Lung (tissue), 12 donors: ENCODE data around the gene LEKR1. TPM values are rescaled to one million over a fixed set of nuclear protein-coding genes. Genes with fewer than 3 reads are reported as not detected.
"Not testable (repeated sequence)": the region's sequence is repeated elsewhere in the genome, so short reads cannot be mapped to it uniquely, and the experiment has no call there.

Experiments used
- ATAC-seq: fragments of 200-7000 bp; cut with Tn5 transposase; one replicate; pipeline ENCODE4 v1.9.1; 2020; ENCODE audit warnings: moderate number of reproducible peaks; ENCODE audit not compliant: insufficient read depth, low FRiP score
- DNase-seq, 3 donors: peaks; one replicate each; pipeline ENCODE4 v3.0.0-alpha.2; 2013 to 2017
- H3K27ac ChIP-seq, 2 donors: one replicate each; pipeline ENCODE4 v1.5.1; 2013; ENCODE audit warnings: mild to moderate bottlenecking in 2 of 2, moderate library complexity in 2 of 2, control low read depth in 1 of 2, inconsistent platforms in 1 of 2, low read depth in 1 of 2, low read length in 1 of 2
- H3K27me3 ChIP-seq, 3 donors: one replicate each; pipeline ENCODE4 v1.5.1; 2013; ENCODE audit warnings: low read length in 2 of 3; ENCODE audit not compliant: control insufficient read depth in 3 of 3, insufficient read depth in 3 of 3
- H3K36me3 ChIP-seq, 4 donors: one replicate each; pipeline ENCODE4 v1.5.1; 2013; ENCODE audit warnings: low read length in 4 of 4, mild to moderate bottlenecking in 1 of 4, moderate library complexity in 1 of 4; ENCODE audit not compliant: control insufficient read depth in 4 of 4, insufficient read depth in 4 of 4
- H3K4me1 ChIP-seq, 5 donors: one replicate each; pipeline ENCODE4 v1.5.1; 2013; ENCODE audit warnings: low read length in 5 of 5, mild to moderate bottlenecking in 2 of 5, moderate library complexity in 1 of 5; ENCODE audit not compliant: control insufficient read depth in 5 of 5, insufficient read depth in 5 of 5
- H3K4me3 ChIP-seq: one replicate; pipeline ENCODE4 v1.5.1; 2013; ENCODE audit warnings: mild to moderate bottlenecking, control low read depth, moderate library complexity
- H3K9ac ChIP-seq, 2 donors: one replicate each; pipeline ENCODE4 v1.5.1; 2013; ENCODE audit warnings: low read length in 2 of 2, control low read depth in 1 of 2; ENCODE audit not compliant: insufficient read depth in 1 of 2
- H3K9me3 ChIP-seq, 4 donors: one replicate each; pipeline ENCODE4 v1.5.1; 2013; ENCODE audit warnings: low read length in 3 of 4, mild to moderate bottlenecking in 1 of 4, moderate library complexity in 1 of 4; ENCODE audit not compliant: control insufficient read depth in 4 of 4, insufficient read depth in 3 of 4
- CTCF ChIP-seq: IDR thresholded peaks from 2 replicates; pipeline ENCODE4 v1.5.1; 2012; ENCODE audit warnings: mild to moderate bottlenecking; ENCODE audit errors: control extremely low read depth, extremely low read depth
- WGBS, 2 donors: extraction: QIAGEN DNeasy Blood & Tissue Kit; methylation state at CpG; one replicate each; pipeline ENCODE4 v1.1.7; 2013; 5-methylcytosine and 5-hydroxymethylcytosine counted together
- polyA plus RNA-seq, 2 donors: library from polyadenylated mRNA; stranded (reverse); fragments of 200-250 nt; gene quantifications; one replicate each; pipeline ENCODE4 v1.2.1, GENCODE V29; 2013
- total RNA-seq, 2 donors: library from RNA; depleted of rRNA in 1 of 2; stranded (reverse); fragments of >200 nt in 1 of 2; gene quantifications; one replicate each; pipeline ENCODE4 v1.2.1, GENCODE V29; 2014 to 2021
- donor health status: control.
- donor health status: control.
- donor health status: Bipolar disorder and iron deficiency.
- donor health status: healthy.
- donor health status: DM: yes; HTN: yes; CAD: no.

LEKR1 gene
- total and polyA plus RNA-seq, 4 donors = 0.71 to 5.4 (median 3.2) TPM

DNA sequence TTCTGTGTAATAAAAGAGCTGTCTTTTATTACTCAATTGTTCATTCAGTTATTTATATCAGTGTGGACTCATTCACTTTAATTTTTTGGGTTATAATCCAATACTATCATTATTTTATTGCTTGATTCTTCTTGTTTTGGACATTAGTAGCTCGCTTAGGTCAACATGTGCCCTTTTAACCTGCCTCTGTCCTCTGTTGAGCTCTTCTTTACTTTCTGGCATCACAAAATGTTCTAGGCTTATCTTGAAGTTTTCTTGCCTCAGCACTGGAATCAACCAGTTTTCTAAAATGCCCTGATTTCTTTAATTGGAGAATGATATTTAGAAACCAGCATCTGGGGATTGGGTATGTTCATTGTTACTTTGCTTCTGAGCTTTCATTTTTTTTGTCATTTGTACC lies 82.2 kb downstream of the LEKR1 start:
- H3K36me3 ChIP-seq = no peaks in the 10 kb centered on the region
- no peak for DNase-seq
- H3K4me1 ChIP-seq = no peaks in the 10 kb centered on the region
- no peak overlapping the region for H3K27ac ChIP-seq
- H3K27me3 ChIP-seq = no peaks in the 10 kb centered on the region
- 89 to 91% methylated on average over 1 of the region's 1 CpG for WGBS, 2 donors
- no peak overlapping the region for H3K4me3 ChIP-seq
- H3K9me3 ChIP-seq = no peaks in the 10 kb centered on the region
- no peak for TF ChIP-seq CTCF
- H3K9ac ChIP-seq = no peak overlapping the region
- no peak for ATAC-seq

DNA sequence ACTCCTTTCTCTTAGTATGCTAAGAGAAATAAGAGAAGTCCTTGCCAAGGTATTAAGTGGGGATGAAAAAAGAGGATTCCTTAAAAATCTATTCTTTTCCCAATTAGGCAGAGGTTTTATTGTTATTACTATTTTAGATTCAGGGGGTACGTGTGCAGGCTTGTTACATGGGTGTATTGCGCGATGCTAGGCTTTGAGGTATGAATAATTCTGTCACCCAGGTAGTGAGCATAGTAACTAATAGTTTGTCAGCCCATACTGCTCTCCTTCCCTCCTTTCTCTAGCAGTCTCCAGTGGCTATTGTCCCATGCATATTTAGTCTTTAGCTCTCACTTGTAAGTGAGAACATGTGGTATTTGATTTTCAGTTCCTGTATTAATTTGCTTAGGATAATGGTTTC lies 83.9 kb downstream of the LEKR1 start:
- ATAC-seq (no peak), DNase-seq (no peak)
- Histone ChIP-seq H3K9ac (no peak overlapping the region), H3K4me3 (no peak overlapping the region), H3K27ac (no peak overlapping the region), H3K4me1 (no peaks in the 10 kb centered on the region), H3K36me3 (no peaks in the 10 kb centered on the region), H3K9me3 (no peaks in the 10 kb centered on the region), H3K27me3 (no peaks in the 10 kb centered on the region)
- 89 to 92% methylated on average over 3 of the region's 3 CpGs for WGBS, 2 donors
- no peak for TF ChIP-seq CTCF

- not testable (repeated sequence) for H3K4me1 ChIP-seq, ATAC-seq, H3K9ac ChIP-seq, H3K27ac ChIP-seq, DNase-seq, H3K9me3 ChIP-seq, H3K27me3 ChIP-seq, H3K4me3 ChIP-seq, H3K36me3 ChIP-seq
- WGBS, 2 donors = 33 to 41% methylated on average over 2 of the region's 2 CpGs
Observed at GRCh38 chr3:156910831-156911230, 84.7 kb downstream of the LEKR1 start.

DNA sequence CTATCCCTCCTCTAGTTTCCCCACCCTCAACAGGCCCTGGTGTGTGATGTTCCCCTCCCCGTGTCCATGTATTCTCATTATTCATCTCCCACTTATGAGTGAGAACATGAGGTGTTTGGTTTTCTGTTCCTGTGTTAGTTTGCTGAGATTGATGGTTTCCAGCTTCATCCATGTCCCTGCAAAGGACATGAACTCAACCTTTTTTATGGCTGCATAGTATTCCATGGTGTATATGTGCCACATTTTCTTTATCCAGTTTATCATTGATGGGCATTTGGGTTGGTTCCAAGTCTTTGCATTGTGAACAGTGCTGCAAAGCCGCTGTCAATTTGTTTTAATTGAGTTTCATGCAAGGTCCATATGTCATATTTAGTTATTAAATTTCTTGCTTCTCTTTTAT lies 88.1 kb downstream of the LEKR1 start:
- not testable (repeated sequence) for H3K27ac ChIP-seq, H3K36me3 ChIP-seq, DNase-seq, H3K4me3 ChIP-seq, ATAC-seq, H3K4me1 ChIP-seq, H3K27me3 ChIP-seq, H3K9me3 ChIP-seq, H3K9ac ChIP-seq
- WGBS, 2 donors = 93 to 97% methylated on average over 2 of the region's 2 CpGs

GRCh38 chr3:156915372-156915771 lies 89.2 kb downstream of the LEKR1 start:
- no peak for DNase-seq
- H3K4me3 ChIP-seq = no peak overlapping the region
- no peaks in the 10 kb centered on the region for H3K9me3 ChIP-seq
- no peak for TF ChIP-seq CTCF
- no peaks in the 10 kb centered on the region for H3K4me1 ChIP-seq
- 95 to 97% methylated on average over 5 of the region's 5 CpGs for WGBS, 2 donors
- no peaks in the 10 kb centered on the region for H3K36me3 ChIP-seq
- ATAC-seq = no peak
- no peaks in the 10 kb centered on the region for H3K27me3 ChIP-seq
- H3K9ac ChIP-seq = no peak overlapping the region
- no peak overlapping the region for H3K27ac ChIP-seq
